GM12878 (cell line): ENCODE data around the gene MAGI2.

ENCODE experiments used
- BCL3 ChIP-seq: IDR thresholded peaks from 2 replicates; pipeline ENCODE4 v1.6.1; 2011; ENCODE audit warnings: borderline replicate concordance, low read depth, mild to moderate bottlenecking, moderate library complexity, low read length; ENCODE audit not compliant: insufficient read depth, poor library complexity, severe bottlenecking
- BRCA1 ChIP-seq: IDR thresholded peaks from 2 replicates; pipeline ENCODE4 v1.6.1; 2011; ENCODE audit warnings: low read depth, low read length, improper control_type of control experiment
- CHD2 ChIP-seq: IDR thresholded peaks from 2 replicates; pipeline ENCODE4 v1.6.1; 2011; ENCODE audit warnings: low read depth, low read length, improper control_type of control experiment, borderline replicate concordance
- CREM ChIP-seq: IDR thresholded peaks from 2 replicates; pipeline ENCODE4 v1.6.1; 2014; ENCODE audit warnings: antibody characterized with exemption, low read depth
- CTCF ChIP-seq, 3 experiments: IDR thresholded peaks in 2 of 3; conservative IDR thresholded peaks in 1 of 3; 2 replicates each; pipeline ENCODE4 v1.5.1; 2011; ENCODE audit warnings: low read depth in 3 of 3, low read length in 3 of 3, mild to moderate bottlenecking in 3 of 3, control low read depth in 2 of 3, moderate library complexity in 2 of 3, inconsistent platforms in 1 of 3, mixed read lengths in 1 of 3; ENCODE audit not compliant: control insufficient read depth in 2 of 3, insufficient read depth in 1 of 3; ENCODE audit errors: extremely low read depth in 1 of 3
- EP300 ChIP-seq, 2 experiments: fragments of 150-350 bp in 1 of 2; IDR thresholded peaks; 2 replicates each; pipeline ENCODE4 v1.6.1; 2011 to 2012; ENCODE audit warnings: low read depth in 2 of 2, low read length in 2 of 2, borderline replicate concordance in 1 of 2, improper control_type of control experiment in 1 of 2, inconsistent platforms in 1 of 2; ENCODE audit not compliant: control insufficient read depth in 1 of 2
- HCFC1 ChIP-seq: fragments of 150-350 bp; IDR thresholded peaks from 2 replicates; pipeline ENCODE4 v1.6.1; 2014; ENCODE audit warnings: low read length
- NBN ChIP-seq: fragments of 450-650 bp; IDR thresholded peaks from 2 replicates; pipeline ENCODE4 v1.6.1; 2016
- POLR2A ChIP-seq: IDR thresholded peaks from 2 replicates; pipeline ENCODE4 v1.6.1; 2011; ENCODE audit warnings: low read depth, mild to moderate bottlenecking, low read length
- RCOR1 ChIP-seq: conservative IDR thresholded peaks from 2 replicates; pipeline ENCODE4 v1.6.1; 2012; ENCODE audit warnings: low read depth, low read length, improper control_type of control experiment
- ZNF622 ChIP-seq: fragments of 450-650 bp; IDR thresholded peaks from 2 replicates; pipeline ENCODE4 v1.6.1; 2017; ENCODE audit warnings: mild to moderate bottlenecking, inconsistent platforms

- TF ChIP-seq POLR2A (no peak), CHD2 (no peak), EP300 (IDR thresholded peaks at IDR 0.05; ENCODE audit: borderline replicate concordance in 1 of 2, control insufficient read depth in 1 of 2, low read depth in 2 of 2, low read length in 2 of 2) (no peak), CREM (no peak), CTCF (IDR thresholded peaks at IDR 0.05 in 2 of 3, conservative IDR thresholded peaks at IDR 0.05 in 1 of 3; ENCODE audit: control insufficient read depth in 2 of 3, extremely low read depth in 1 of 3, insufficient read depth in 1 of 3, low read depth in 3 of 3, low read length in 3 of 3) (no peak), ZNF622 (no peak), BCL3 (no peak), RCOR1 (no peak), BRCA1 (no peak), HCFC1 (no peak), NBN (no peak)
Observed at GRCh38 chr7:78568690-78569089, 884.8 kb downstream of the MAGI2 start.
